Inflammatory macrophage (primary cell): ENCODE data around the gene SLC38A4.
"Not testable (repeated sequence)": the region's sequence is repeated elsewhere in the genome, so short reads cannot be mapped to it uniquely, and the experiment has no call there.

Experiments
- DNase-seq, 2 donors: peaks; one replicate each; pipeline ENCODE4 v3.0.0-alpha.2; 2020 to 2022

The SLC38A4 gene

GRCh38 chr12:46773586-46774321 is 52.0 kb downstream of the SLC38A4 start:
- no peak for DNase-seq

GRCh38 chr12:46771268-46771827 is 54.4 kb downstream of the SLC38A4 start:
- DNase-seq: no peak

- DNase-seq: no peak
Observed at GRCh38 chr12:46770501-46771183, 55.2 kb downstream of the SLC38A4 start.

GRCh38 chr12:46764005-46764404 is 61.8 kb downstream of the SLC38A4 start:
- no peak for DNase-seq

GRCh38 chr12:46763230-46763629 is 62.6 kb downstream of the SLC38A4 start:
- DNase-seq: no peak

- no peak for DNase-seq
Observed at GRCh38 chr12:46754550-46754949, 71.2 kb downstream of the SLC38A4 start.

GRCh38 chr12:46752396-46752795 is 73.4 kb downstream of the SLC38A4 start:
- no peak for DNase-seq

GRCh38 chr12:46751173-46751572 is 74.6 kb downstream of the SLC38A4 start:
- DNase-seq: no peak

GRCh38 chr12:46749322-46749721 is 76.5 kb downstream of the SLC38A4 start:
- no peak for DNase-seq

GRCh38 chr12:46744283-46744682 is 81.5 kb downstream of the SLC38A4 start:
- DNase-seq: no peak

GRCh38 chr12:46743456-46743855 is 82.3 kb downstream of the SLC38A4 start:
- no peak for DNase-seq

GRCh38 chr12:46742271-46742670 is 83.5 kb downstream of the SLC38A4 start:
- DNase-seq: not testable (repeated sequence)

GRCh38 chr12:46725332-46725731 is 100.5 kb downstream of the SLC38A4 start:
- DNase-seq: no peak

GRCh38 chr12:46723629-46724419 is 102.0 kb downstream of the SLC38A4 start:
- no peak for DNase-seq

GRCh38 chr12:46722394-46723185 is 103.2 kb downstream of the SLC38A4 start:
- DNase-seq: no peak

- DNase-seq: no peak
Observed at GRCh38 chr12:46718495-46718894, 107.3 kb downstream of the SLC38A4 start.

- no peak for DNase-seq
Observed at GRCh38 chr12:46717868-46718267, 107.9 kb downstream of the SLC38A4 start.

GRCh38 chr12:46717159-46717558 is 108.6 kb downstream of the SLC38A4 start:
- no peak for DNase-seq
